CD4-positive, alpha-beta T cell treated with Interleukin-17A for 4 hours (primary cell): ENCODE data around the gene P3H1.
"Not testable (repeated sequence)": the region's sequence is repeated elsewhere in the genome, so short reads cannot be mapped to it uniquely, and the experiment has no call there.

ENCODE experiments used
- DNase-seq: peaks from one replicate; pipeline ENCODE4 v3.0.0-alpha.2; 2020; ENCODE audit warnings: mixed read lengths

The P3H1 gene

DNA sequence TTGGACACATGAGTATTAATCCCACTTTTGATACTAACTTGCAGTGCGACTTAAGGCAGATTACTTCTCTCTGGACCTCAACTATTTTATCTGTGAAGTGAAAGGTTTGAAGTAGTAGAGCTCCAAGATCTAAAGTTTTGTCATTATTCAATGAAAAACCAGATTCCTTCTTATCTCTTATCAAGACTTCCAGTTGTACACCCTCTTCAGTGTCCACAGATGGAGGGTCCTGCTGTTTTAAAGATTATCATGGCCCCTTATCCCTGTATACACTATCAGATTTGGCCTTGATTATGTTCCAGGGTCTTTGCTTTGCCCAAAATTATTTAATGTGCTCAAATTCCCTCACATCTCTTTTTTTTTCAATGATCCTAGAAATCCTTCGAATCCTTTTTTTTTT is 1.3 kb upstream of the P3H1 start:
- no peak for DNase-seq

DNA sequence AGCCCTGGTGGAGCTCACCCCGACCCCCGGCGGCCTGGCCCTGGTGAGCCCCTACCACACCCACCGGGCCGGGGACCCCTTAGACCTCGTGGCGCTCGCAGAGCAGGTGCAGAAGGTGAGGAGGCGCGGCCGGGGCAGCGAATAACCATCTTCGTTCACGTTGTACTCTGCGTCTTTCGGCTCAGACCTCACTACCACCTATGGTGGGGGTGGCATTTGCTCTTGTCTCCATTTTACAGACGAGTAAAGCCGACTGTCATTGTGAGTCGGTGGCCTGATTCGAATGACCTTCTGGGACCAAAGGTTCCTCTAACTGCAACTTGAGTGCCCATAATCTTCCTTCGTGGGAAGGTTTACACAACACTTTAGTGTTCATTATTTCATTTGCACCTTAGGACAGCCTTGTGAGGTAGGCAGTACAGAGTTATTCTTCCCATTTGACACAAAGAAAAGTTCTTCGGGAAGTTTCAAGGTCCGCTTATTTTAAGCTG is 727 bp upstream of the P3H1 start:
- no peak for DNase-seq

DNA sequence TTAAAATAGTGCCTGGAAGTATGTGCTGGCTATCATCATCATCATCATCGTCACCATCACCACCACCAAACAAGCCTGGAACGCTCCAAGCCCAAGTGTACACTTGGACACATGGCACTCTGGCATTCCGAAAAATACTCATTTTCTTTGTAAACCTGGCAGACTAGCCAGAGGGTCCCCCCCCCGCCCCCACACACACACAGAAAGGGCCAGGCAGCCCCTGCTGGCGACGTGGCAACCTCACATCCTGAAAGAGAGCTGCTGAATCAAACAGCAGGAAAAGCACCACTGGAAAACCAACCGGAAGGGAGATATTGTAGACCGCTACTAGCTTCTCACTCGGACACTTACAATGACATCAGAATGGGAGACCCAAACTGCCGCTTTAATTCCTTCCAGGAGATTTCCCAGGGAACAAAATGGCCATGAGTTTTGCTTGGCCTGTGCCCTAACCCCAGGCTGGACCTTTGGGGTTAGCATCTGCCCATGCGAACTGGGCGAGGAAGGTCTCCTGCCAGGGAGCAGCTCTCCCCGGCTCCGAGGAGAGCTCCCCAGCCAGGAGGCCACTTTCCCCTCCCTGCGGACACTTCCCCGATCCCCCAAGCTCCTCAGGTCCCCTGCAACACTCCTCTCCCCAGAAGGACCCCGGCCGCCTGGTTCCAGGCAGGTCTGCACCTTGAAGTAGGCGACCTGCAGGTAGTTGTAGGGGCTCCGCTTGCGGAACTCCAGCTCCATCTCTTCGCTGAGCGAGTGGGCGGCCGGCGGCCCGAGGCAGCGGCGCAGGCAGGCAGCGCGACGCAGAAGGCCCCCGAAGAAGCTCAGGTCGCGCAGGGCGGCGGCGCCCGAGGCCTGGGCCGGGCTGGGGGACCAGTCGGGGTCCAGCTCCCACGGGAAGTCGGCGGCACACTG is 742 bp downstream of the P3H1 start:
- peak; percentile 45 for DNase-seq

DNA sequence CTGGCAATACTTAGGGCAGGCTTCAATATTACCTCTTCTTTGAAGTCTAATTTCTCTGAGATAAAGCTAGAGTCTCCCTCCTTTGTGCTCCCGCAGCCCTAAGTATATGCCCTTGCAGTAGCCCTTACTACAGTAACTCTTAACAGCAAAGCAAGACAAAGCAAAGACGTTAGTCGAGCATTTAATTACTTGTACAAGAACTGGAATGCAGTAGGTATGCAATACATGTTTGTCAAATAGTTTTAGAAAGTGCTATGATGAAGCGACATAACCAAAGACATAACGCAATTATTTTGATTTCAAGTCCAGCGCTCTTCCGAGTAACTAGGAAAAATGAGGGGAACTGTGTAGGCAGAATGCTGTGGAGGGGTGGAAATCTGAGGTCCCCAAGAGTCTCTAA is 1.6 kb downstream of the P3H1 start:
- DNase-seq: no peak

DNA sequence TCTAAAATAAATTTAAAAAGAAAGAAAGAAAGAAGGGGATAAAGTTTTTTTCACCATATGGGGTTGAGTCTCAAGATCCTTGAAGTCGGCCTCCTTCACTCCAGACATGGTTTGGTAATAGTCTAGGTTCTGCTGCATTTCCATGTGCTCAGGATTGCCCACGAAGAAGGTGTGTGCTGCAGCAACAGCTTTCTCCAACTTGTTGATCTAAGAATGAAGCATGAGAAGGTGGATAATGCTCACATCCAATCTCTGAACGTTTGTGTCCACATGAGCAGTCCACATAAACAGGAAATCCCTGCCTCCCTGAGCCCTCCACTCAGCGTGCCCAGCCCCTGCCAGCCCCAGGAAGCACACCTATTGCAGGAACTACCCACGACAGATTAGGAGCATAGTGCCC is 4.6 kb downstream of the P3H1 start:
- no peak for DNase-seq

DNA sequence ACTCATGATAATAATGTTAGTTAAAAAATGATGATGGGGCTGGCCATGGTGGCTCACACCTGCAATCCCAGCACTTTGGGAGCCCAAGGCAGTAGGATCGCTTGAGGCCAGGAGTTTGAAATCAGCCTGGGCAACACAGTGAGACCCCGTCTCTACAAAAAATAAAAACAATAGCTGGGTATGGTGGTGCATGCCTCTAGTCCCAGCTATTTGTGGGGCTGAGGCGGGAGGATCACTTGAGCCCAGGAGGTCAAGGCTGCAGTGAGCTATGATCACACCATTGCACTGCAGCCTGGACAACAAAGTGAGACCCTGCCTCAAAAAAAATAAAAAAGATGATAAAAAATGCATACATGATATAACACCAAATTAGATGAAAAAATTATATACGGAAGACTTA is 5.3 kb downstream of the P3H1 start:
- DNase-seq: no peak

DNA sequence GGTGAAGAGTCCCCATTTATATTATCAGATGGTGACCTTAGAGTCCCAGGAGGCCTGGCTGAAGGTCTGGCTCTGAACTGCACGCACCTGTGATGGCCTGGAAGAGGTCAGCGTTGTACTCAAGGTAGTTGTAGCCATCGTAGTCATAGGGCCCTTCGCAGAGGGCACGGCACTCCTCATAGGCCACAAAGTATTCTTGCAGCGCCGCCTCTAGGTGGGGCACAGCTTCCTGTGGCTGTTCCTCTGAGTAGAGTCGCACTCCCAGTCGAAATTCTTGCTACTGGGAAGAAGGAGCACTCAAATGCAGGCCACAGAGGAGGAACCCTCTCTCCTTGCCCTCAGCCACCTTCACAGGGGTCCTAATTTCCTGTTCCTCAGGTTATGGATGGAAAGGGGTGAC is 7.7 kb downstream of the P3H1 start:
- no peak for DNase-seq

DNA sequence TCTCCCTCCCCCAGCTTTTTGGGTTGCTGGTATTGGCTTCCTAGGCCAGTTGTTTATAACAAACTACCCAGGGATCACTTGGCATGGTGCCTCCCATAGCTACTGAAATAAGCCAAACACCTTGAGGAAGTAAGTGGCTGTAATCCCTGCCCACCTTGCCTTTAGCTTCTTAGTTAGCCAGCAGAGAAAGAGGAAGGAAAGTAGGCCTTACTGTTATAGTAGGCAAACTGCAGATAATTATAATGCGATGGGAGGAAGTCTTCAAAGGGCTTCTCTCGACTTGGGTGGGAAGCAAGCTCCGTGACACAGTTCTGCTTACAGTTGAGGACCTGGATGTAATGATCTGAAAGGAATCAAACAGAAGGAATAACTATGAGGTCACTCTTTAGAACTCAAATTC is 8.2 kb downstream of the P3H1 start:
- no peak for DNase-seq

DNA sequence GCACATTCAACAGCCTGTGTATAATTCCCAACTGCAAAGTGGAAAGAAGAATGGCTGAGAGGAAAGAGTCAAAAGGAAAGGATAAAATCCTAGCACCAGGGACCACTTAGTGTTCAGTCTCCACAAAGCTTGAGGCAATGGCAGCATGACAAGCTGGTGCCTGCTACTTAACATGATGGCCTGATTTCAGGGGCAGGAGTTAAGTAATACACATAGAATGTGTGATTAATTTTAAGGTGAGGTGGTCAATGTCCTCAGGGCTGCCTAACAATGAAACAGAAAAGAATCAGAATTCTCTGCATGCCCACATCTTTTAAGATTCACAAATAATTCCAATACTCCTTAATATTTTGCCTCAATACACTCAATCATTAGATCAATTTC is 8.9 kb downstream of the P3H1 start:
- no peak for DNase-seq

DNA sequence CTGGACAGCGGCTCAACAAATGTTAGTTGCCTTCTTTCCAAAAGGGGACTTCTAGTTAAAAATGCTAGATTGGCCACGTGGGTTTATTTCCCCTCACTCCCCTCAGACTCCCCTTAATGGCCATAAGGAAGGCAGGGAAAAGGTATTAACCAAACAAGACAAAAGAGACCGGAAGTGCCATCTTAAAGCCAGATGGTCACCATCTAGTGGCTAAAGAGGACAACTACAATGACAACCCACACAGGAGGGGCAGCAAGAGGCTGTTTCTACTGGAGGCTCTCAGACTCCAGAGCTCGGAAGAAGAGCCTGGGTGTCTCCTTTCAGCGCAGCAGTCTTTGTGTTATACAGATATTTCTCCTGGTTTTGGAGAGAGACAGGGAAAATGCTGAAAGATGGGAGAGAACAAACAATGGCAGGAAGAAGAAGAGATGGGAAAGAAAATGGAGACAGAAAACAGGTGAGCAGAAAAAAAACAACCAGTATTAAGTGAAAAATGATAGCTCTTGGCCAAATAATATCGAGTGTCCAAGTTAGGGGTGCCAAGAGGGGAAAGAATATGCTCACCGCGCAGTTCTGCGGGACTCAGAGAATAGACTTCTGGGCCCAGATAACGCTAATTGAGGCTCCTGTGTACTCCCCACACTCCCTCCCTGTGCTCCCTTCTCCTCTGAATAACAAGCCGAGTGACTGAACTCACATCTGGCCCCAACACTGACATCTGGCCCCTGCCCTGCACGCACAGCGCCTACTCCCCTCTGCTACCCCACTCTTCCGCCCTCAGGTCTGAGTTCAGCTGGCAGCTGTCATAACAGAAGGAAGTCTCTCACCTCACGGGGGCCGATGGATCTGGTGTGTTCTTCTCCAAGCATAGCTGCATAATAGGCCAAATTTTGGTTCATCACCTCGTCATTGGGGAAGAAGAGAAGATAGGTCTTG is 9.6 kb downstream of the P3H1 start:
- peak; percentile 14 for DNase-seq

DNA sequence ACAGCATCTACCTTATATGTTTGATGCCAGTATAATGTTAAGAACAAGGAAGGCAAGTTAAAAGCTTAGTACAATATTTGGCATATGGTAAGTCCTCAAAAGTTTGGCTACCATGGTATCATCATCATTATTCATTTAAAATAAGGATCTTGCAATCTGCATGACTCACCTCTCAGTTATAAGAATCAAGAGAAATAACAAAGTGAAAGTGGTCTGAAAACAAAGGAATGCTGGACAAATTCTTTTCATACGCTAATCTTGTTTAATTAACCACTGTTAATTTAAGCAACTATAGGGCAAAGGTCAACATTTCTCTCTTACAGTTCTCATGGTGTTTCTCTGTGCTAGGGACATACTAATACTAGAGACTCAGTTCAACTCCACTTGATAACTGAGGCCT is 13.8 kb downstream of the P3H1 start:
- no peak for DNase-seq

DNA sequence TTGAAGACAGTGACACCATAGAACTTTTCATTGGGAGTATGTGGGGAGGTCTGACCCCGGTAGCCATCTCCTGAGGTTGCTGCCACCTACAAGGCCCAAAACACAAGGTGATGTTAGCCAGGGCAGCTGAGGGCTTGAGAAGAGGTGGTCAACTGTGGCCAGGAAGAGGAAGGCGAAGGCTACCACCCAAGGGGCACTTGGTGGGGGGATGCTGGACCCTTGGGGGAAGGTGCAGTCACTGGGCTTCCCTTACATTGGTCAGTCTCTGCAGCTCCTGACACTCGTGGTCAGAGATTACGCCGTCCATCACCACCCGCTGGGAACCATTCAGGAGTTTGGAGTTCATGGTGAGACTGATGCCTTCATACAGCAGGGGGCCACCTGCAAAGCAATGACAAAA is 14.5 kb downstream of the P3H1 start:
- no peak for DNase-seq

DNA sequence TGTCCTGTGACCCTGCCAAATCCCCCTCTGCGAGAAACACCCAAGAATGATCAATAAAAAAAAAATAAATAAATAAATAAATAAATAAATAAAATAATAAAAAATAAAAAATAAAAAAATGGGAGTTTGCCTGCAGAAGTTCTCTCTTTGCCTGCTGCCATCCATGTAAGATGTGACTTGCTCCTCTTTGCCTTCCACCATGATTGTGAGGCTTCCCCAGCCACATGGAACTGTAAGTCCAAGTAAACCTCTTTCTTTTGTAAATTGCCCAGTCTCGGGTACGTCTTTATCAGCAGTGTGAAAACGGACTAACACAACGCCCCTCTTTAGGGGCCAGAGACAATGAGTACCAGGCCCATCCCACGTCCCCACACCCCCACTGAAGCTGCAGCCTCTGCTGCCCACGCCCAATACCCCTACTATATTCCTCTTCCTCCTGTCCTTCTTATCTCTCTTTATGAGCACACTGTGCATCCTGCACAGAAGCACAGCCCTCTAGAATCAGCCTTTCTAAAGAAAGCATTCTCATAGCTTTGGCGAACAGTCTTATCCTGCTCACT is 15.2 kb downstream of the P3H1 start:
- not testable (repeated sequence) for DNase-seq

DNA sequence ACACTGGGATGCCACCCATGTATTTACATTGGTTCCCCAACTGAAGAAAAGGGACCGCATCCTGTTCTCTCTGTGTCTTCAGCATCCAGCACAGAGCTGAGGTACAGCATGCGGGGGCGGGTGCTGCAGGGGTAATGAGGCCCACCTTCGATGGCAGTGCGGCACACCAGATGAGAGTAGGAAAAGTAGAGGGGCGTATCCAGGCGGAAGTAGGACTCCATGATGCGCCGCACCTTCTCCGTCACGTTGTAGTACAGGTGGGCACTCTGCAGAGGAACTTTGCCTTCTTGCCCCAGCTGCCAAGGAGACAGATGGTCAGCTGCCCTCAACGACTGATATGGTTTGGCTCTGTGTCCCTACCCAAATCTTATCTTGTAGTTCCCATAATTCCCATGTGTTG is 16.8 kb downstream of the P3H1 start:
- DNase-seq: no peak

DNA sequence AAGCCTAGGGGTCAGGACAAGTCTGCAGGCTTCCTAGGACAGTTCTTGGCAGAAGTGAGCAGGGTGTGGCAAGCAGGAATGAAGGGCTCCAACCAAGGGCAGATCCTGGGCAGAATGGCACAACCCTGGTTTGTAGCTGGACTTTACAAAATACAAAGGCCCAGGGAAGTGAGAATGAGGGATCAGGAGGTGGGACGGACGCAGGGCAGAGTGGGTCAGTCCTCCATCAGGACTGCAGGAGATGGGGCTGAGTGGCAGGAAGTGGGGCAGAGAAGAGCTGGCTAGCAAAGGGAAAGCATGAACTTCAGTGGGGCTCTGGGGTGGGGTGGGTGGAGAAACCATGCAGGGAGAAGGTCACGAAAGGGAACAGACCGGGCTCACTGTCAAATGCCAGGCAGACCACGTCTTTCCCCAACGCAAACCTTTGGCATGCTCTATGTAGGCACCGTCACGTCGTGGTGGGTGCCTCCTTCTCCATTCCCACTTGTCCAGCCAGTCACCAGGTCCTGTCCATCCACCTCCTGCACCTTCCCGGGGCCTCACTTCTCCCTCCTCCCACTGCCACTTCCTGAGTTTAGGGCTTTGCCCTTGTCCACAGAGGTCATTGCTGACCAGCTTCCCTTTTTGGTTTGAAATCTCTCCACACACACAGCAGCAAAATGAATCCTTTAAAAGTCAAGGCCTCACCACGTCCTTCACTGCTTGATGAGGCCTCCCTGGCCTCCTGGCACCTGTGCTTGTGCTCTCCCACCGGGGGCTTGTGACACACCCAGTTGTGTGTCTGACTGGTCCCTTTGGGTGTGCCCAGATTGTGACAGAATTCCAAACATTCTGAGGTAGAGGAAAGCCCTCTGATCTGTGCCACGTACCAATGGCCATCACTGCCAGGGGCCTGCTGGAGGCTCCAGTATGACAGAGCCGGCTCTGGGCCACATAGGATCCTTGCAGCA is 18.1 kb downstream of the P3H1 start:
- DNase-seq: no peak

DNA sequence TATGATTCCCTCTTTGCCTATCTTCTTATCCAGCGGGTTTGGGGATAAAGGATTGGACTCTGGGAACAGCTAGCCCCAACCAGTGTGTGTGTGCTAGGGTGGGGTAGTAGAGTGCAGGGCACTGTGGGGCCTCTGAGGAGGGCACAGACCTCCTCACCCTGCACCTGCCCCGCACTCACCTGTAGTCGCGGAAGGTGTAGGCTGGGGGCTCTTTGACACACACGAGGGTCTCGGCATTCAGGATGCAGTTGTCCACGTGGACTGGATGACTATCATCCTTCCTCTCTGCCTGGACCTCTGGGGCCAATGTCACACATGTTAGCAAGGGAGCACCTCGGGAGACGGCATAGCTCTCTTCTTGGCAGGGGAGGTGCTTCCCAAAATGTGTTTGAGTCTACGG is 18.8 kb downstream of the P3H1 start:
- no peak for DNase-seq

DNA sequence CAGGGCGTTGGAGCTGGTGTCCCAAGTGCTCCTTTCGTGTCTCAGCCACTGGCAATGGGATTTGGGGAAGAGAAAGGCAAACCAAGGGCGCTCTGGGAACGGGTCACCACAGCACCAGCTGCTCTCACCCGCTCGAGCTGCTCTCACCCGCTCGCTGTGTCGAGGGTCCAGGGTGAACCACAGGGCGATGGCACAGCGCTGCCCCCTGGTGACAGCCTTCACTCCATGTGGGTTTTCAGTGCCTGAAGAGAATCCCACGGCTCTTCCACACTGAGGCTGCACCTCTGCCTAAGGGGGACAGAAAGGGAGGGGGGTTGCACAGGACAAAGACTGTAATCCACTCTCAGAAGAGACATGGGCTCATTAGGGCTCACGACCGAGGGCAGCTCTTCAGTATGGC is 19.7 kb downstream of the P3H1 start:
- DNase-seq: peak; percentile 68

DNA sequence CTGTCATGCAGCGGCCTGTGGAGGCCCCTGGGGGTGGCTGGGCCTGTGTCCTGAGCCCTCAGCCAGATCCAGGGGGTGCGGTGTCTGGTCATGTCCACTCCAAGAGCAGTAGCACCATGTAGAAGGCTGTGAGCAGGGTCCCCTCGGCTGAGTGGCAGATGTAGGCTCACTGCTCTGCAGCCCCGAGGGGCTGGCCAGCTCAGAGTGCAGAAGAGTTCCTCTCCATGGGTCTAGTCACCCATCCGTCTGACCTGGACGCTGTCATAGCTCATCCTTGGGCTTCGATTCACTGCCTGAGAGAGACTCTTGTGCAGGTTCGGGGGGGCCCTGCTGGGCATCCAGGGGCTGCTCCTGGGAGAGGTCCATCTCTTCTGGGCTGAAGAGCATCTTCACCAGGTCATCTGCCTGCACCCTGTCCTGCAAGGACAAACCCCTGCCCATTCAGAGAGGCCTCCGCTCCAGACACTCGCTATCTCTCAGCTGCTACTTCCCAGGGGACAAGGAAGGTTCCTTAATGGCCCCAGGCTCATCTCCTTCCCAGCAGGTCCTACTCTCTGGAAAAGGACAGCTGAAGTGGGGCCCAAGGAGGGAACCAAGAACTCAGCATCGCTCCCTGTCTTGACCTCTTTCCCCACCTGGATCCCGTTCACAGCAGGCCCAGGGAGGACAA is 20.3 kb downstream of the P3H1 start:
- DNase-seq: no peak

DNA sequence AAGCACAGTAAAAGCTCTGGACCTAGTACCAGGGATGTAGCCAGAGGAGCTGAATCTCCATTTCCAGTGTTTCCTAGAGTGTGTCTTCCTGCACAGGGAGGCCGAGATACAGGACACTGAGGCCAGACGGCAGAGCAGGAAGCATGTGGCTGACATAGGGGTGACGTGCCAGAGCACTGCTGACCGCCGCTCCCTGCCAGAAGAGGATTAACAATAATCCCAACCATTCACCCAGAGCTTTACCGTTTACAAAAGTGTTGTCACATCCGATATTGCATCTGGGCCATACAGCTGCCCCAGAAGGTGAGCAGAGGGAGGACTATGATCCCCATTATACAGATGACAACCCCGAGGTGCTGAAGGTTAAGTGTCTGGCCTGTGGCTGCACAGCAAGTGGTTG is 21.0 kb downstream of the P3H1 start:
- no peak for DNase-seq

DNA sequence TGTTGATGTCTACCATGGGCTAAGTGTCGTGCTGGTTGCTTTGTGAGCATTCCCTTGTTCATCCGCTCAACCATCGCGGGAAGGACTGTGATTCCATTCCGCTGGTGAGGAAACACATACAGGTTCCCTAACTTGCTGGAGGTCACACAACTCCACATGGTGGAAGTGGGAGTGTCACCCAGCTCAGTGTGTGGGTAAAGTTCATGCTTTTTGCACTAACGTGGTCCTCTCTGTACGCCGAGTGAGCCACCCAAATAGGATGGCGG is 22.7 kb downstream of the P3H1 start:
- DNase-seq: no peak

DNA sequence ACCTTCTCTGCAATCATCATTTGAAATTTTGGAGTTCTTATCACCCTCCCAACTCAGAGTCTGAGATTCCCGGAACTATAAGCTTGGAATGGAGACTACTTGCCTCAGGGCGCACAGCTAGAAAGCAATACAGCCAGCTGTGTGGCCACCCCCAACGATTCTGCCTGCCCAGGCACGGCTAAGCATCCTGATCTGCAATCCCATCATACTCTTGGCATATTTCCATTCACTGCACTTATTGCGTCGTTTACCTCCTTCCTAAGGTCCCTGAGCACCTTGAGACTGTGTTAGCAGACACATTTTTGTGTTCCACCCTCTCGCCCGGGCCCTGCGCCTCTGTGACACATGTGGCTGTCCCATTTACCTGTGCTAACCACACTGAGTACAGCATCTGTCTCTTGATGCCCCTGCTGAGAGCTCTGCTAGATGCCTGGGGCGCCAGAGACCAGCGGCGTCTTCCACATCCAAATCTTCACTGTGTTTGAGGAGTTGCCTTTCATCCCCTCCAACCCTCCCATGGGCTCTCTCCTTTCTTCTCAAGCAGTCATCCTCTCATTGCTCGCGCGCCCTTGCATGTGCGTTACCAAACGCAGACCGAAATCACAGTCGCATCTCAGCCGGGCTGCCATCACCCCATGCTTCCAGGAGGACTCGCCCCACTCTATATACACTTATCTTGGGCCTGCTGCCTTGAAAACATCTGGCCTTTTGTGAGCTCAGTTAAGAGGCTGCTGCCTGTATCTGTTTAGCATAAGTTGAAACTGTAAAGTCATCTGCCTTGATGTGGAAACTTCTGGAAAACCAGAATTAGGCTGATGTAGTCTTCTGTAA is 23.3 kb downstream of the P3H1 start:
- no peak for DNase-seq
